ENCODE results near the gene PXT1.

PXT1 gene

DNA sequence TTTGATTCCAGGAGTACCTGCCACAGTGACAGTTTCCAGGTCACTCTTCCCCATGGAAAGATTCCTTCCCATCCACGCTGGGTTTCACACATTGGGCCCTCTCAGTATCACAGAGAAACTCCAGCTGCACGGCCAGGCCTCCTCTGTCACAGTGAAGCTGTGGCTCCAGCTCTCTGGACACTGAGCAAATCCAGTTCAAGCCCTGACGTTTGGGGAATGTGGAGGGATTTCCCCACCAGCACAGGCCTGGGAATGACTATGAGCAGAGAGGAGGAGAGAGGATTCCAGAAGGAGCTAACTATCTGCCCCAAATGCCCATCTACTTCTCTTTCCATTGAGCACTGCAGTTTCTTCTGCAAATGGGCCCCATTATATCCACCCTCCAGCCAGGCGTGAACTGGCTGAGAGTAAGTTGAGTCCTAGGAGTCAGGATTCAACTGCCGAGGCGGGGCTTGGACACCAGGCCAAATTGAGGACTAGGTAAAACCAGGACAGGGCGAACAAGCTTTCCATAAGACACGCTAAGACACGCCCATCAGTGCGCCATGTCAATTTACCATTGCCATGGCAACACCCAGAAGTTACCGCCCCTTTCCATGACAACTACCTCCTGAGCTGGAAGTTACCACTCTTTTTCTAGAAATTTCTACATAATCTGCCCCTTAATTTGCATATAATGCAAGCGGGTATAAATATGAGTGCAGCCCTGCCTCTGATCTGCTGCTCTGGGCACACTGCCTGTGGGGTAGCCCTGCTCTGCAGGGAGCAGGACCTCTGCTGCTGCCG lies 96.8 kb downstream of the PXT1 start:
- TF ChIP-seq ZNF157 (tag by site-specific recombination; IDR thresholded peaks at IDR 0.05), result no peak
- TF ChIP-seq, protein P1, sequence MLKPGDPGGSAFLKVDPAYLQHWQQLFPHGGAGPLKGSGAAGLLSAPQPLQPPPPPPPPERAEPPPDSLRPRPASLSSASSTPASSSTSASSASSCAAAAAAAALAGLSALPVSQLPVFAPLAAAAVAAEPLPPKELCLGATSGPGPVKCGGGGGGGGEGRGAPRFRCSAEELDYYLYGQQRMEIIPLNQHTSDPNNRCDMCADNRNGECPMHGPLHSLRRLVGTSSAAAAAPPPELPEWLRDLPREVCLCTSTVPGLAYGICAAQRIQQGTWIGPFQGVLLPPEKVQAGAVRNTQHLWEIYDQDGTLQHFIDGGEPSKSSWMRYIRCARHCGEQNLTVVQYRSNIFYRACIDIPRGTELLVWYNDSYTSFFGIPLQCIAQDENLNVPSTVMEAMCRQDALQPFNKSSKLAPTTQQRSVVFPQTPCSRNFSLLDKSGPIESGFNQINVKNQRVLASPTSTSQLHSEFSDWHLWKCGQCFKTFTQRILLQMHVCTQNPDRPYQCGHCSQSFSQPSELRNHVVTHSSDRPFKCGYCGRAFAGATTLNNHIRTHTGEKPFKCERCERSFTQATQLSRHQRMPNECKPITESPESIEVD (tag by site-specific recombination; IDR thresholded peaks at IDR 0.05), result no peak
- TF ChIP-seq ZNF140 (tag by site-specific recombination; IDR thresholded peaks at IDR 0.05), result no peak
- no peak for TF ChIP-seq ZNF302 (tag by site-specific recombination; IDR thresholded peaks at IDR 0.05; ENCODE audit: low read depth)
- TF ChIP-seq ZNF548 (tag by site-specific recombination; IDR thresholded peaks at IDR 0.05), result no peak
- no peak for TF ChIP-seq ZNF37A (tag by site-specific recombination; IDR thresholded peaks at IDR 0.05)
- no peak for TF ChIP-seq INSM2 (tag by site-specific recombination; IDR thresholded peaks at IDR 0.05)
- TF ChIP-seq SCRT1 (tag by site-specific recombination; IDR thresholded peaks at IDR 0.05; ENCODE audit: borderline replicate concordance), result no peak
- TF ChIP-seq ZNF19 (tag by site-specific recombination; IDR thresholded peaks at IDR 0.05; ENCODE audit: low read depth), result no peak
- TF ChIP-seq ZBTB7A (tag by site-specific recombination; IDR thresholded peaks at IDR 0.05; ENCODE audit: low read depth), result no peak
- TF ChIP-seq ZNF175 (tag by site-specific recombination; IDR thresholded peaks at IDR 0.05), result no peak
- no peak for TF ChIP-seq ZNF704 (tag by site-specific recombination; IDR thresholded peaks at IDR 0.05)
- TF ChIP-seq ZNF544 (tag by site-specific recombination; IDR thresholded peaks at IDR 0.05), result no peak
- no peak for TF ChIP-seq KLF16 (tag by site-specific recombination; IDR thresholded peaks at IDR 0.05)
- TF ChIP-seq ZNF138 (tag by site-specific recombination; IDR thresholded peaks at IDR 0.05; ENCODE audit: borderline replicate concordance), result no peak
- TF ChIP-seq PATZ1 (tag by site-specific recombination; IDR thresholded peaks at IDR 0.05), result no peak
- TF ChIP-seq ZNF121 (tag by site-specific recombination; IDR thresholded peaks at IDR 0.05), result no peak
- TF ChIP-seq HOXC10 (CRISPR knock-in tag; IDR thresholded peaks at IDR 0.05), result no peak
- H3K4me1 ChIP-seq (ENCODE audit: control insufficient read depth, insufficient read depth, low read length), result peaks cover 3% of the 10 kb centered on the region; the same call in 1 of the 2 replicates
- H3K36me3 ChIP-seq (ENCODE audit: control insufficient read depth in 2 of 2, insufficient read depth in 1 of 2, low read length in 2 of 2), result no peaks in the 10 kb centered on the region
- CTCF ChIA-PET, result interaction anchor here (1.2 to 17.7 kb wide), 3 partner anchors 9 to 43 kb away, joined by 4 to 234 read pairs (median 23); partner anchors contain the start of gene BNIP5
- H3K9me3 ChIP-seq (ENCODE audit: control insufficient read depth, insufficient read depth, low read depth, low read length), result no peaks in the 10 kb centered on the region
- POLR2A ChIA-PET, result no interaction called here
- H3K27ac ChIP-seq (ENCODE audit: extremely low read depth, low read depth, low read length), result no peak overlapping the region
- no peak overlapping the region for H3K4me3 ChIP-seq (ENCODE audit: low read depth, low read length)

DNA sequence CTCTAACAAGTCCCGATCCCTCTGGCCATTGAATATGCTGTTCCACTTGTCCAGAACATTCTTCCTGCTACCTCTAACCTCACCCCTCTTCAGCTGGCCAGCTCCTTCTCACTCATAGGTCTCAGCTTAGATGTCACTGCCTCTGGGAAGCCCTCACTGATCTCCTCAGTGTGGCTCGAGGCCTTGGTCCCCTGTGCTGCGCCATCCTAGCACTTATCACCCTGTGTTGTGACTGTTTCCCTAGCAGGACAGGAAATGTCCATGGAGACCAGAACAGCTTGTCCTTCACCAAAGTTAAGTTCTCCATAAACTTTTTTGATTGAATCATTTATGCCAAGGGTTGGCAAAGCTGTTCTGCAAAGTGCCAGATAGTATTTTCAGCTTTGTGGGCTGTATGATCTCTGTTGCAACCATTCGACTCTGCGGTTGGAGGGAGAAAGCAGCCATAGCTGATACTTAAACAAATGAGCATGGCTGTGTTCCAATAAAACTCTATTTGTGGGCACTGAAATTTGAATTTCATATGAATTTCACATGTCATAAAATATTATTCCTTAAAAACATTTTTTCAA lies 99.5 kb downstream of the PXT1 start:
- H3K9me3 ChIP-seq (ENCODE audit: control insufficient read depth, insufficient read depth, low read depth, low read length), result no peaks in the 10 kb centered on the region
- CTCF ChIA-PET, result interaction anchor here (1.1 to 17.7 kb wide), 4 partner anchors 15 to 204 kb away, joined by 3 to 234 read pairs (median 30); no protein-coding TSS in a partner anchor
- H3K27ac ChIP-seq (ENCODE audit: extremely low read depth, low read depth, low read length), result no peak overlapping the region
- POLR2A ChIA-PET, result no interaction called here
- no peaks in the 10 kb centered on the region for H3K4me1 ChIP-seq (ENCODE audit: control insufficient read depth, insufficient read depth, low read length)
- no peak overlapping the region for H3K4me3 ChIP-seq (ENCODE audit: low read depth, low read length)
- H3K36me3 ChIP-seq (ENCODE audit: control insufficient read depth in 2 of 2, insufficient read depth in 1 of 2, low read length in 2 of 2), result no peaks in the 10 kb centered on the region
- no peak for TF ChIP-seq ZNF571 (tag by site-specific recombination; IDR thresholded peaks at IDR 0.05)
- no peak for TF ChIP-seq ZNF362 (tag by site-specific recombination; IDR thresholded peaks at IDR 0.05)
- no peak for TF ChIP-seq ZNF521 (tag by site-specific recombination; IDR thresholded peaks at IDR 0.05)
- TF ChIP-seq KLF7 (tag by site-specific recombination; IDR thresholded peaks at IDR 0.05; ENCODE audit: borderline replicate concordance), result no peak
- no peak for TF ChIP-seq ZNF133 (tag by site-specific recombination; IDR thresholded peaks at IDR 0.05)
- no peak for TF ChIP-seq ZXDB (tag by site-specific recombination; IDR thresholded peaks at IDR 0.05)
- no peak for TF ChIP-seq BCL11B (tag by site-specific recombination; IDR thresholded peaks at IDR 0.05; ENCODE audit: low read depth)
- no peak for TF ChIP-seq ZBTB44 (tag by site-specific recombination; IDR thresholded peaks at IDR 0.05)

Measured in HEK293 (cell line).